DMS114 treated with DMSO at 0.1 percent for 48 hours (cell line): ENCODE measurements around the gene MAPKAP1.
A peak's percentile ranks its signal among the peaks of the same experiment; 100 is the strongest.
"Not testable (repeated sequence)": the region's sequence is repeated elsewhere in the genome, so short reads cannot be mapped to it uniquely, and the experiment has no call there.

Experiments used
- DNase-seq: peaks from one replicate; lab custom pipeline; 2025; ENCODE audit not compliant: unreplicated experiment; lab: John Stamatoyannopoulos, UW

Gene MAPKAP1

GRCh38 chr9:125421591-125422181 is 285.3 kb downstream of the MAPKAP1 start:
- no peak for DNase-seq

DNA sequence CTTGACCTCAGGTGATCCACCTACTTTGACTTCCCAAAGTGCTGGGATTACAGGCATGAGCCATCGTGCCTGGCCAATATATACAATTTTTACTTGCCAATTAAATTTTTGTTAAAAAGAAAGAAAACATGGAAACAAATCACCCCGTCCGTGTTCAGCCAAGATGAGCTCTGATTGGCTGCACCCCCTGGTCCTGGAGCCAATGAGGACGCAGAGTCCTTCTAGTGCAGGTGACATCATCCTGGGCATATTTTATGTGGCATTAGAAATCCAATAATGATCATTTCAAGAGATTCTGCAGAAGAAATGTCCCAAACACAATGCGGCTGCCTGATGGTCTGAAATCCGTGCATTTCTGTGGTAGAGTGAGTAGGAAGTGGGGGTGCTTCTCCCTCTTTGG is 285.8 kb downstream of the MAPKAP1 start:
- no peak for DNase-seq

GRCh38 chr9:125418404-125418803 is 288.6 kb downstream of the MAPKAP1 start:
- no peak for DNase-seq

GRCh38 chr9:125416517-125416916 is 290.5 kb downstream of the MAPKAP1 start:
- no peak for DNase-seq

- DNase-seq = no peak
Measured at GRCh38 chr9:125415583-125416460, 291.2 kb downstream of the MAPKAP1 start.

DNA sequence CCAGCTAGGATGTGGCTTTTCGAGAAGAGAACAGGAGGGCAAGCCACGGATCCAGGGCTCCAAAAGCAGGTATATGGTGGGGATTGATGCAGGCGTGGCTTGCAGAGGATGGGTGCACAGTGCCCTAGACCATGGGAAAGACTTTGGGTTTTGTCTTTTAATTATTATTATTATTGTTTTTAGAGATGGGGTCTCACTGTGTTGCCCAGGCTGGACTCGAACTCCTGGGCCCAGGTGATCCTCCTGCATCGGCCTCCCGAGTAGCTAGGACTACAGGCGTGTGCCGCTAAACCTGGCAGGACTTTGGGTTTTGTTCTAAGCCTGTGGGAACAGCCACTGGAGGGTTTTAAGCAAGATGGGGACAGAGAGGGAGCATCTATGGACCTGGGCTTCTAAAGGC is 293.4 kb downstream of the MAPKAP1 start:
- no peak for DNase-seq

GRCh38 chr9:125412166-125412565 is 294.8 kb downstream of the MAPKAP1 start:
- no peak for DNase-seq

- no peak for DNase-seq
Measured at GRCh38 chr9:125411171-125411756, 295.7 kb downstream of the MAPKAP1 start.

- DNase-seq = no peak
Measured at GRCh38 chr9:125410522-125410894, 296.5 kb downstream of the MAPKAP1 start.

- peak; percentile 93 for DNase-seq
Measured at GRCh38 chr9:125409637-125410521, 297.1 kb downstream of the MAPKAP1 start.

- DNase-seq = peak; percentile 17
Measured at GRCh38 chr9:125409217-125409636, 297.8 kb downstream of the MAPKAP1 start.

DNA sequence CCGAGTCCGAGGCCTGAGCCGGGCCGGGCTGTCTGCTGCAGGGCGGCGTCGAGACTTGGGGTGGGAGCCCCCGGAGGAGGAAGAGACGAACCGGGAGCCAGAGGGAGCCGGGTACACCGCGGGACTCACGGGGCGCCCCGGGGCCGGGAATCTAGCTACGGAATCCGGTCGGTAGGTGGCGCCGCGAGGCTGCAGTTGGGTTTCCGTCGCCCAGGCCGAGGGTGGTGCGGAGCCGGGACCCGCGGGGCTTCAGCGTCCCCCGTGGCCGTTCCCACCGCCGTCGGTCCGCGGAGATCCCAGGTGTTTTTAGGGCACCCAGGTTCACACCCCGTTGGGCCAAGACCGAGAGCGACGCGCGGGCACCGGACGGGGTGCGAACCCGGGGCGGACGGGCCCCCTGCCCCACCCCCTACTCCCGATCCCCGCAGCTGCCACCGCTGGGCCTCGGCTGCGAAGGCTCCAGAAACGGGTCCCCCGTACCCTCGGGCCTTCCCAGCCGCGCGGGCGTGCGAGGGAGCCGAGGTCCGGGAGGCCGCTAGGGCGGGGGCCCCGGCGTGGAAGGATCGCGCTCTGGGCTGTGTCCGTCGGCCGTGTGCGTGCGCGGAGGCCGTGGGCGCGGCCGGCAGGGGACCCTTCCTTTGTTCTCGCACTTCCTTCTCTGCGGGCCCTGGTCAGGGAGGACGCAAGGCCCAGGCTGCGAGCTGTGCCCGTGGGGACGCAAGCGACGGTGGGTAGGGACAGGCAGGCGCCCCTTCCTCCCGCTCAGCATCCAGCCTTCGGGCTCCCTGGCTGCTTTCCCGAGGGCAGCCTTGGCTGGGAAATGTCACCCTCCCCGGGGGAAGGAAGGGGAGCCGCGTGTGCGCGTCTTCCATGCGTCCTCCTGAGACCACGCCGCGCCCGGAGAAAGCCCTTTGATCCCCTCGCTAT is 298.8 kb downstream of the MAPKAP1 start:
- peak; percentile 10 for DNase-seq

DNA sequence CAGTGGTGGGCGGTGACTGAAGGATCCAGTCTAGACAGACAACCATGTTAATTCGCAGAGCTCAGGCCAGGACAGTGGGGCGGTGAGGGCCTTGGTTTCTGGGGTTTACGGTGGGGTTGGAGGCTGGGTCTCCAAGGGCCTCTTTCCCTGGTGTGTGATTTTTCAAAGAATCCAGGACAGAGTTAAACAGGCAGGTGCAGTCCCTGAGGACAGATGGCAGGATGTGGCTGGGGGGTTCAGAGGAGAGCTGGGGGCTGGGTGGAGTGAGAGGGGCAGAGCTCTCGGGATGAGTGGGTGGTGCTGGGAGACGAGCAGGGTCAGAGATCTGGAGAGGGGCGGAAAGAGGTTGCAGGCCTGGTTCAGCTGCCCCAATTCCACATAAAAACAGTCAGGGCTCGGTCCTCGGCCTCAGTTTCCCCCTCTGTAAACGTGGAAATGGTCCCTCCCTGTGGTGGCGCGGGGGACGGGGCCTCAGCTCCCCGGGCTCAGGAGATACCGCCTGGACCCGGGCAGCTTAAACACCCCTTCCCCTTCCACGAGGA is 299.5 kb downstream of the MAPKAP1 start:
- no peak for DNase-seq

DNA sequence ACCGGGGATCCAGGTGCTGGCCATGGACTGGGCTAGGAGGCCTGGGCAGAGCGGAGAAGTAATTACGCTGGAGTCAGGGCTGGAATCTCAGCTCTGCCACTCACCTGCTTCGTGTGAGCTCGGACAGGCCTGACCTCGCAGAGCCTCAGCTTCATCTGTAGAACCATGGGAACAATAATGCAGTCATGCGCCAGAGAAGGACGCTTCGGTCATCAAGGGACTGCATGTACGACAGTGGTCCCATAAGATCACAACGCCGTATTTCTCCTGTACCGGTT is 300.3 kb downstream of the MAPKAP1 start:
- DNase-seq = no peak

GRCh38 chr9:125405938-125406809 is 300.8 kb downstream of the MAPKAP1 start:
- DNase-seq = no peak

DNA sequence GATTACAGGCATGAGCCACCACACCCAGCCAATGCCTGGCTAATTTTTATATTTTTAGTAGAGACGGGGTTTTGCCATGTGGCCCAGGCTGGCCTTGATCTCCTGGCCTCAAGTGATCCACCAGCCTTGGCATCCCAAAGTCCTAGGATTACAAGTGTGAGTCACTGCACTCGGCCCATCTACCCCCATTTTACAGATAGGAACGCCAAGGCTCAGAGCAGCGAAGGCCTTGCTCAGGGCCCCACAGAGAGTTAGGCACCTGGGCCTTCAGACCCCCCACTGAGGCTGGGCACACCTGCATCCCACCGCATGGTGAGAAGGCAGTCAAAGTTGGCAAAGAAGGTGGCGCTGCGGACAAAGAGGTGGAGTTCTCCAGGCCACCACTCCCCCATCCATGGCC is 302.3 kb downstream of the MAPKAP1 start:
- no peak for DNase-seq

DNA sequence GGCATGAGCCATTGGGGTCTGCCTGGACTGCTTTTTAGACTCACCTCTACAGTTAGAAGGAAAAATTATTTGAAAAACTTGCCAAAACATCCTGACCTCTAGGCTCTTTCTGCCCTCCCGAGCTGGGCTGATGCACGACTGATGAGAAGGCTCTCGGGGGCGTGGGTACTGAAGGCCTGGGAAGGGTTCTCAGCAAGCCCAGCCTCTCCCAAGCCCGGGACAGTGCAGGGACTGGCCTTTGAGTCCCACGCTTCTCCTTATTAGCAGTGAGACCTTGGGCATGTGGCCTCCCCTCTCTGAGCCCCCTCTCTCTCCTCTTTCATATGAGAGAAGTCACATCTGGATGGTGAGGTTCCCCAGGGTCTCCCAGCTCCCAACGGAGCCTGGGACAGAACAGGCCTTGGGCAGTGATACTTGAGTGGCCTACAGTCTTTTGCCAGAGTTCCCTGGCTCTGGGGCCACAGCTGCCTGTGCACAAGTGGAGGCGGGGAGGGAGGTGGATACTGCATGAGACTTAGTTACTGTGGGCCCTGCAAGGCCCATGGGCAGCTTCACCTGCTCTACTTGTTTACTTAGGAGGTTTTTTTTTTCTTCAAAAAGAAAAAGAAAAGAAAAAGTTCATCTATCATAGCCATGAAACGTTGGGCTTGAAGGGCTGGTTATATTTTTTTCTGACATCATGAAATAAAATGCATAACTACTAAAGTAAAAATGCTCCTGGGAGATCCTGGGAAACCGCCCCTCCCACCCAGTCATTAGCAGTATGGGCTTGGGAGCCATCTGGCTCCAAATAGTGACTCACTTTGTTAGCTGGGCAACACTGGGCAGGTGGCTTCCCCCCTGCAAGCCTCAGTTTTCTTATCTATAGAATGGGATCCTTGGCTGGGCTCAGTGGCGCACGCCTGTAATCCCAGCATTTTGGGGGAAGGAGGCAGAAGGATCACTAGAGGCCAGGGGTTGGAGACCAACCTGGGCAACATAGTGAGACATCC is 306.0 kb downstream of the MAPKAP1 start:
- no peak for DNase-seq

DNA sequence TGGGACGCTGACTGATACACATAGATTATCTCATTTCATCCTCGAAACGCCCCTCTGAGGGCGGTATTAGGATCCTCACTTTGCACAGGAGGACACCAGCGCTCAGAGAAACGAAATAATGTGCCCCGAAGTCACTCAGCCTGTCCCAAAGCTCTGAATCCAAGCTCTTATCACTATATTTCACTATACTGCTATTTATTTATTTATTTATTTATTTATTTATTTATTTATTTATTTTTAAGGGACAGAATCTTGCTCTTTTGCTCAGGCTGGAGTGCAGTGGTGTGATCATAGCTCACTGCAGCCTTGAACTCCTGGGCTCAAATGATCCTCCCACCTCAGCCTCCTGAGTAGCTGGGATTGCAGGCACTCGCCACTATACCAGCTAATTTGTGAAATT is 306.8 kb downstream of the MAPKAP1 start:
- not testable (repeated sequence) for DNase-seq
